Left lung (tissue), 10 donors: ENCODE measurements around the gene NFKB1. TPM values are rescaled to one million over a fixed set of nuclear protein-coding genes. Genes with fewer than 3 reads are reported as not detected.

Experiments used
- ATAC-seq: fragments of 200-7000 bp; cut with Tn5 transposase; one replicate; pipeline ENCODE4 v1.9.1; 2020; ENCODE audit warnings: moderate library complexity
- DNase-seq, 4 donors: peaks; one replicate each; pipeline ENCODE4 v3.0.0-alpha.2; 2013 to 2020
- H3K27ac ChIP-seq, 2 donors: fragments of 200-600 bp; sonication (generic) in 1 of 2; one replicate each; pipeline versions ENCODE4 v1.5.0 to v1.8.0; 2020 to 2021
- H3K27me3 ChIP-seq, 2 donors: fragments of 200-600 bp; sonication (generic) in 1 of 2; one replicate each; pipeline versions ENCODE4 v1.5.0 to v1.8.0; 2020 to 2021
- H3K36me3 ChIP-seq, 2 donors: fragments of 200-600 bp; sonication (generic) in 1 of 2; one replicate each; pipeline versions ENCODE4 v1.5.0 to v1.8.0; 2020 to 2021
- H3K4me1 ChIP-seq, 2 donors: fragments of 200-600 bp; one replicate each; pipeline ENCODE4 v1.8.0; 2021
- H3K4me3 ChIP-seq, 2 donors: fragments of 200-600 bp; sonication (generic) in 1 of 2; one replicate each; pipeline versions ENCODE4 v1.5.0 to v1.8.0; 2020 to 2021; ENCODE audit warnings: mild to moderate bottlenecking in 1 of 2
- H3K9me3 ChIP-seq, 2 donors: fragments of 200-600 bp; sonication (generic) in 1 of 2; one replicate each; pipeline versions ENCODE4 v1.5.0 to v1.8.0; 2020 to 2021
- intact Hi-C, 2 donors: fragments of 100-400 bp; cut with DNase I; formaldehyde crosslinking; loops; one replicate each; pipeline versions ENCODE4 v1.11.2 to v1.14.2; 2022
- polyA plus RNA-seq, 6 donors: library from polyadenylated mRNA; unstranded; fragments of 120-200 nt; gene quantifications; one replicate each; pipeline ENCODE4 v1.2.1, GENCODE V29; 2013; ENCODE audit not compliant: insufficient read length in 6 of 6
- total RNA-seq, 2 donors: library from RNA; stranded (reverse); fragmentation: NEBNext Ultra II Directional; extraction: Animal tissue kit (Norgen Biotek cat#: 25700); gene quantifications; one replicate each; pipeline ENCODE4 v1.2.1, GENCODE V29; 2021
- TF ChIP-seq, protein P1 (sequence below), 2 donors: fragments of 200-600 bp; sonication (generic) in 1 of 2; IDR thresholded peaks; one replicate each; pipeline versions ENCODE4 v1.5.0 to v1.8.0; 2021; ENCODE audit warnings: antibody characterized with exemption in 2 of 2
- donor health status: DM: no; HTN: yes; CAD: no.
- donor health status: DM: no; HTN: no; CAD: no.

Gene NFKB1
- total and polyA plus RNA-seq, 8 donors: 34.0 to 57.6 (median 39.2) TPM

DNA sequence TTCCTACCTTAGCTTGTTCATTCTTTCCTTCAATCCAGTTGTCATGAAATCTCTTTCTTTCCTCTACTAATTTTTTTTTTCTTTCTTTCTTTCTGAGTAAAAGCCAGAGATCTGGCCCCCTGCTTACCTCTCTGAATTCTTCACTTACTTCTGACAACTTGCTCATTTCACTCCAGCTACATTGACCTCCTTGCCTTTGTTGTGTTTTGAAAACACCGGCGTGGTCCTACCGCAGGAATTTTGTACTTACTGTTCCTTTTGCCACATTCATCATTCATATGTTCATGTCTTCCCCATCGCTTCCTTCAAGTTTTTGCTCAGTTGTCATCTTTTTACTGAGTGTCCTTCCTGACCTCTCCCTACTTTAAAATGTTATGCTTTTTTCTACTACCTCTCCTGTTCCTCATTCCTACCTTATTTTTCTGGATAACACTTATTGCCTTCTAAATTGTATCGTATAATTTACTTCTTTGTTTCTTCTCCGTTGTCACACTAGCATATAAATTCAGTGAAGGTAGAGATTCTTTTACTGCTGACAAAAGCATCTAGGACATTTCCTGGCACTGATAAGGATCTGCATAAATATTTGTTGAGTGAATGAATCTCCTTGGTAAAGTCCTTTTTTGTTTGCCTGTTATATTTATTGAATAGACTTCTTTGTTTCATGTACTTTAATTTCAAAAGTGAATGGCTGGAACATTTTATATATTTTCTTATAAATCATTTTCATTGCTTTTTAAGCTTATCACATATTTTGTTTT, 74.4 kb downstream of the NFKB1 start:
- H3K27me3 ChIP-seq: no peaks in the 10 kb centered on the region
- ATAC-seq (no peak), DNase-seq (no peak)
- H3K9me3 ChIP-seq: no peaks in the 10 kb centered on the region
- TF ChIP-seq, protein P1, sequence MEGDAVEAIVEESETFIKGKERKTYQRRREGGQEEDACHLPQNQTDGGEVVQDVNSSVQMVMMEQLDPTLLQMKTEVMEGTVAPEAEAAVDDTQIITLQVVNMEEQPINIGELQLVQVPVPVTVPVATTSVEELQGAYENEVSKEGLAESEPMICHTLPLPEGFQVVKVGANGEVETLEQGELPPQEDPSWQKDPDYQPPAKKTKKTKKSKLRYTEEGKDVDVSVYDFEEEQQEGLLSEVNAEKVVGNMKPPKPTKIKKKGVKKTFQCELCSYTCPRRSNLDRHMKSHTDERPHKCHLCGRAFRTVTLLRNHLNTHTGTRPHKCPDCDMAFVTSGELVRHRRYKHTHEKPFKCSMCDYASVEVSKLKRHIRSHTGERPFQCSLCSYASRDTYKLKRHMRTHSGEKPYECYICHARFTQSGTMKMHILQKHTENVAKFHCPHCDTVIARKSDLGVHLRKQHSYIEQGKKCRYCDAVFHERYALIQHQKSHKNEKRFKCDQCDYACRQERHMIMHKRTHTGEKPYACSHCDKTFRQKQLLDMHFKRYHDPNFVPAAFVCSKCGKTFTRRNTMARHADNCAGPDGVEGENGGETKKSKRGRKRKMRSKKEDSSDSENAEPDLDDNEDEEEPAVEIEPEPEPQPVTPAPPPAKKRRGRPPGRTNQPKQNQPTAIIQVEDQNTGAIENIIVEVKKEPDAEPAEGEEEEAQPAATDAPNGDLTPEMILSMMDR (IDR thresholded peaks at IDR 0.05): no peak
- H3K36me3 ChIP-seq: peaks cover 0 to 39% of the 10 kb centered on the region in 2 donors
- H3K4me3 ChIP-seq: no peak overlapping the region
- intact Hi-C loops: no loop called here
- H3K4me1 ChIP-seq: peaks cover 0 to 28% of the 10 kb centered on the region in 2 donors
- no peak overlapping the region for H3K27ac ChIP-seq

DNA sequence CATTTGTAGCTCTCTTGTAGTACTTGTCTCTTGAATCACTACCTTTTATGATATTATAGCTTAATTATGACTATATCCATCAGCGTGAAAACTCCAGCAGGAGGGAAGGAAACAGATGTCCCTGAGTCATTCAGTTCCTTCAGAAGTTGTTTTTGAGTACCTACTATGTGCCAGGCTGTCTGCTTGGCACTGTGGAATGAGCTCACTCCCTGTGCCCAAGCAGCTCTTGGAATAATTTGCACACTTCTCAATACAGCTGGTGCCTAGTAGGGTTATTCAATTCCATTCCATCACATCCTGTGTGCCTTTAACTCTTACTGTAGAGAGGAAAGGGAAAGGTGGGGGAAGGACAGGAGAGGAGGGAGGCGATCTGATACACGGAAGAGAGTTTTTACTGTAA, 77.1 kb downstream of the NFKB1 start:
- no peaks in the 10 kb centered on the region for H3K27me3 ChIP-seq
- TF ChIP-seq, protein P1 (IDR thresholded peaks at IDR 0.05): no peak
- no peaks in the 10 kb centered on the region for H3K9me3 ChIP-seq
- ATAC-seq (no peak), DNase-seq (no peak)
- peaks cover 0 to 65% of the 10 kb centered on the region in 2 donors for H3K36me3 ChIP-seq
- intact Hi-C loops: no loop called here
- no peak overlapping the region for H3K27ac ChIP-seq
- H3K4me1 ChIP-seq: peaks cover 0 to 28% of the 10 kb centered on the region in 2 donors
- no peak overlapping the region for H3K4me3 ChIP-seq

DNA sequence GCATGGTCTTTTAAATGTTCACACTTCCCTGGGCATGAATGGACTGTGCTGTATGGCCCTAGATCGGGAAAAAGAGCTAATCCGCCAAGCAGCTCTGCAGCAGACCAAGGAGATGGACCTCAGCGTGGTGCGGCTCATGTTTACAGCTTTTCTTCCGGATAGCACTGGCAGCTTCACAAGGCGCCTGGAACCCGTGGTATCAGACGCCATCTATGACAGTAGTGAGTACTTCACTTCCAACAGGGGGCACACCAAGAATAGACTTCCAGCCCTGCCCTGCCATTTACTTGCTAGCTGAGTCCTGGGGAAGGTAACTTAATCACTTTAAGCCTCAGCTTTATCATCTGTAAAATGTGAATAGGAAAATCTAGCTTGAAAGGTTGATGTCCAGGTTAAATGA, 77.7 kb downstream of the NFKB1 start:
- H3K4me1 ChIP-seq: peaks cover 0 to 23% of the 10 kb centered on the region in 2 donors
- peak in 1 of 4 donors; percentile 33 for DNase-seq
- no peaks in the 10 kb centered on the region for H3K9me3 ChIP-seq
- peaks cover 0 to 70% of the 10 kb centered on the region in 2 donors for H3K36me3 ChIP-seq
- H3K27me3 ChIP-seq: no peaks in the 10 kb centered on the region
- H3K27ac ChIP-seq: no peak overlapping the region
- intact Hi-C loops: no loop called here
- no peak for ATAC-seq
- H3K4me3 ChIP-seq: no peak overlapping the region
- TF ChIP-seq, protein P1 (IDR thresholded peaks at IDR 0.05): no peak

DNA sequence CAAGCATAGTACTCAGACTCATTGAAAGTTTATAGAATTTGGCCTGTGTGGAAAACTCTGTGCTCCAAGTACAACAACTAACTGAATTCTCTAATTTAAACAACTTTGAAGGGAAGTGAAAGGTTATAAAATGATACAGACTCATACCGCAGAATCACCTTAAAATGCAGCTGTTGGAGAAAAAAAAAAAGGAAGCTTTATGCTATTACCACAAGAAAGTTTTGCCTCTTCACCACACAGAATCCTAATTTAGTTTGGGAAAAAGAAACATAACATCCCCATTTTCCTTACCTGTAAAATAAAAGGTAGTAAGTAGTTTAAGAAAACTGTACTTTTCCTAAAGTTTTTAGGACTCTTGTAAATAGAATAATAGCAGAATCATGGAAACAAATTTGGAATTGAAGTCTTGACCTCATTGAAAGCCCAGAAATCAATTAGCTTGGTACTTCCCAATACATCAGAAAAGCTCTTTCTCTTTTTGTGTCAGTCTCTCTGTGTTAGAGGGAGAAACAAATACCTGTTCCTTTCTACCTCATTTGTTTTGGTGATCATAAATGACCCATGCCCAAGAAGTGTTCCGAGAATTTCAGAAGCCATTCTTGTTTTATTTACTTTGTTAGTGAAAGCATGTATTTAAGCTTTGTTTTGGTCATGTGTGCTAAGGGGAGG, 78.8 kb downstream of the NFKB1 start:
- Histone ChIP-seq H3K27me3 (no peaks in the 10 kb centered on the region), H3K4me1 (peaks cover 0 to 12% of the 10 kb centered on the region in 2 donors), H3K27ac (no peak overlapping the region), H3K9me3 (no peaks in the 10 kb centered on the region), H3K4me3 (no peak overlapping the region), H3K36me3 (peaks cover 0 to 81% of the 10 kb centered on the region in 2 donors)
- no peak for ATAC-seq
- no peak for DNase-seq
- intact Hi-C loops: no loop called here
- TF ChIP-seq, protein P1 (IDR thresholded peaks at IDR 0.05): no peak

DNA sequence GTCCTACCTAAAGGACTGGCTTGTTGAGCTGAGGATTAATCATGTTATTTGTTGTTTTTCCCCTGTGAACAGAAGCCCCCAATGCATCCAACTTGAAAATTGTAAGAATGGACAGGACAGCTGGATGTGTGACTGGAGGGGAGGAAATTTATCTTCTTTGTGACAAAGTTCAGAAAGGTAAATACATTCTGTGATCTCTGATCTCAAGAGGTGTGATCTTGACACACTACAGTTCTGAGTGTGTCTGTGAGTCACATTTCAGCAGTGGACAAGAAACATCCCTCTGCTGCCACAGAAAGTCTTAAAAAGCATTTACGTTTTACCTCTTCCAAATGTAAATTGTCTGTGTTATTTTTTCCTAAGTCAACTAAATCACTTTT, 79.3 kb downstream of the NFKB1 start:
- Histone ChIP-seq H3K9me3 (no peaks in the 10 kb centered on the region), H3K4me3 (no peak overlapping the region), H3K27ac (no peak overlapping the region), H3K27me3 (no peaks in the 10 kb centered on the region), H3K4me1 (peaks cover 0 to 8% of the 10 kb centered on the region in 2 donors), H3K36me3 (peaks cover 0 to 86% of the 10 kb centered on the region in 2 donors)
- TF ChIP-seq, protein P1 (IDR thresholded peaks at IDR 0.05): no peak
- DNase-seq (no peak), ATAC-seq (no peak)
- intact Hi-C loops: no loop called here
